Measurements from ENCODE around the gene FXYD6.

DNA sequence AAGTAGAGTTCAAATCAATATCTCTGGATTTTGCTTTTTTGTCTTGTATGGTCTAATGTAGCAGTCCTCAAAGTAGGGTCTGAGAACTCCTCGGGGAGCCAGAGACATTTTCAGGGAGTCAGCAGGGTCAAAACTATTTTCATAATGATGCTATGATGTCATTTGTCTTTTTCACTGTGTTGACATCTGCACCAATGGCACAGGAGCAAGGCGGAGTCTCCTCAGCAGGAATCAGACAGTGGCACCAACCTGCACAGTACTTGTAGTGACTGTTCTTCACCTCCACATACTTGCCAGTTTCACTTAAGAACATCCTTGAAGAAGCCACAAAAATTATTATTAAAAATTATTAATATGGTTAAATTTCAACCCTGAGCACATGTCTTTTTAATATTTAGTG lies 14.9 kb upstream of the FXYD6 start:
- TF ChIP-seq CTCF (IDR thresholded peaks at IDR 0.05) (no peak), POLR2A (IDR thresholded peaks at IDR 0.05) (no peak)
